NCI-H1436 treated with DMSO at 0.1 percent for 48 hours (cell line): ENCODE data around the gene CCDC148.

ENCODE experiments used
- DNase-seq: peaks from one replicate; lab custom pipeline; 2025; lab: John Stamatoyannopoulos, UW

Gene CCDC148

DNA sequence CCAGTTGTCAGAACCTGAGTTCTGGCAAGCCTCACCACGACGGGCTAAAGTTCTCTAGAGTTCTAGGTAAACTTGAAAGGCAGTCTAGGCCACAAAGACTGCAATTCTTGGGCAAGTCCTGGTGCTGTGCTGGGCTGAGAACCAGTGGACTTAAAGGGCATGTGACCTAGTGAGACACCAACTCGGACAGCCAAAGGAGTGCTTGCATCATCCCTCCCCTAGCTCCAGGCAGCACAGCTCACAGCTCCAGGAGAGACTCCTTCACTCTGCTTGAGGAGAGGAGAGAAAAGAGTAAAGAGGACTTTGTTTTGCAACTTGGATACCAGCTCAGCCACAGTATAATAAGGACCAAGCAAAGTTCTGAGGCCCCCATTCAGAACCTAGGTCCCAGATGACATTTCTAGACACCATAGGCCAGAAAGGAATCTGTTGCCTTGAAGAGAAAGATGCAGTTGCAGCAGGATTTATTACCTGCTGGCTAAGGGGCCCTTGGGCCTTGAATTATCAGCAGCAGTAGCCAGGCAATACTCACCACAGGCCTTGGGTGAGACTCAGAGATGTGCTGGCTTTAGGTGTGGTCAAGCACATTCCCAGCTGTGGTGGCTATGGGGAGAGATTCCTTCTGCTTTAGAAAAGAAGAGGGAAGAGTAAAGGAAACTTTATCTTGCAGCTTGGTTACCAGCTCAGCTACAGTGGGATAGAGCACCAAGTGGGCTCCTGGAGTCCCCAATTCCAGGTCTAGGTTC lies 303.1 kb downstream of the CCDC148 start:
- DNase-seq: no peak

DNA sequence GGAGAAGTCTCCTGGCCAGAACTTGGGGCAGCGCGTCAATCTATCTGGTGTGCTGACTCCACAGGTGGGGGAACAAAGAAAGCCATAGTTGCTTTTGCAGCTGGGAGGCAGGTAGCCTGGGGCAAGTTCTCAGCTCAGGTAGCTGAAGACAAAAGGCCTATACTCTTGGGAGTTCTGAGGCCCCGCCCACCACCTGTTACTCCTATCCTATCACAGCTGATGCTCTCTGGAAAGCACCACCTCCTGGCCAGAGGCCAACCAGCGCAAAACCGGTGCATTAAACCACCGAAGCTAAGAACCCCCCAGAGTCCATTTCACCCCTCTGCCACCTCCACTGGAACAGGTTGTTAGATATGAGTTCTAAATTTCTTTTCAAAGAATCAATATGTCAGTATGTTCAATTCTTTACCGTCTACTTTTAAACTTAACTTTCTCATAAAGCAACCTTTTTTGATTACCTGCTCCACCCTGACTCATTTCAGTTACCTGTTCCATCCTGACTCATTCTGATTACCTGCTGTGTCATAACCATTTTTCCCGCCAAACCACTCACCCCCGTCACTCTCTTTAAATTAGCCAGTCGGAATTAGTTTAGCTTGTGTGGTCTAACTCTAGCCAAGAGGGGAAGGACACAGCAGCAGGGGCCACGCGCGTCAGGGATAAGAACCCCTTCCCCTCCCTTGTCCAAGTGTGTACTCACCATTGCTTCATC lies 311.5 kb downstream of the CCDC148 start:
- no peak for DNase-seq

DNA sequence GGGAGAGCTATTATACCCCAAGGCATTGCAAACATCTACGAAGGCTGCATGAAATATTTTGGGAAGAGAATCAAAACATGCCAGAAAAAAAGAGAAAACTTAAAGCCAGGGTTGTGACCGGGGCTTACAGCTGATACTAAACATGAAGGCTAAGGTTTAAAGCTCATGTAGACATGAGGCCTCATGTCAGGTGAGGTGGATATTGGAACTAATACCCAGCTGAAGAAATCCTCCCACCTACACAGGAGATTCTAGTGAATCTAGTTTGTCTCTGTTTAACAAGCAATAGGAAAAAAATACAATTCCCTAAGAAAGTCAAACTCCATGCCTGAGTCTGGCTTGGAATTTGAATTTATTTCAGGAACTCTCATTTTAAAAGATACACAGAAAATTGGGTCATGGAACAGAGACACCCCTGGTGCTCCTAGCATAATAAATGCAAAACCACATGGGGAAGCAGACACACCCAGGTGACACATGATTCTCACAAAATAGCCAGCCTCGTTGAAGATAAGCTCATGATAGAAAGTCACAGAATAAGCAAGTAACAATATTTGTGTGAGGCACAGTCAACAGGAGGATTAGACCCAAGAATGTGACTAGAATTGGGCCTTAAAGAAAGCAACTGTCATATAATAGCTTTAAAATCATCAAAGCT lies 312.7 kb downstream of the CCDC148 start:
- DNase-seq: no peak

DNA sequence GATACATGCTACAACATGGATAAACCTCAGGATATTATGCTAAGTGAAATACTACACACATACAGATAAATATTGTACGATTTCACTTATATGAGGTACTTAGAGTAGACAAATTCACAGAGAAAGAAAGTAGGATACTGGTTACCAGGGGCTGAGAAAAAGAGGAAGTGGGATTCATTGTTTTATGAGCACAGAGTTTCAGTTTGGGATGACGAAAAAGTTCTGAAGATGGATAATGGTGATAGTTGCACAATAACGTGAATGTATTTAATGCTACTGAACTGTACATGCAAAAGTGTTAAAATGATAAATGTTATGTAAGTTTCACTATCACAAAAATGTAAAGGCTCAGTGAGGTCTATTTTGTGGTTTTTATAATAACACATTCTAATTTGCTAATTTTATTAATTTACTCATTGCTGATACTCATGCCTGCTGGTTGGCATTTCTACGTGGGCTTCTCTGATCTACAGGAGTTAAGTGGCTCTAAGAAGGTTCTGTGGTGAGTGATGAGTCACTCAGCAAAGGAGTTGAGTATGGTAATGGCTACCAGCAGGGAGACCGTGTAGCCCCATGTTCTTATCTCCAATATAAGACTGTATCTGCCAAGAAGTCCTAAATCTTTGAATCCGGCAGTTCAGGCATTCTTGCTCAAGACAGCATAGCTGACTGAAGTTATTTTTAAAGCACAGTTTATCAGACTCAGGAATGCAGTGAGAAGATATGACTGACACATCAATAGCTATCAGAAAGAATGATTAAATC lies 313.8 kb downstream of the CCDC148 start:
- DNase-seq: no peak

DNA sequence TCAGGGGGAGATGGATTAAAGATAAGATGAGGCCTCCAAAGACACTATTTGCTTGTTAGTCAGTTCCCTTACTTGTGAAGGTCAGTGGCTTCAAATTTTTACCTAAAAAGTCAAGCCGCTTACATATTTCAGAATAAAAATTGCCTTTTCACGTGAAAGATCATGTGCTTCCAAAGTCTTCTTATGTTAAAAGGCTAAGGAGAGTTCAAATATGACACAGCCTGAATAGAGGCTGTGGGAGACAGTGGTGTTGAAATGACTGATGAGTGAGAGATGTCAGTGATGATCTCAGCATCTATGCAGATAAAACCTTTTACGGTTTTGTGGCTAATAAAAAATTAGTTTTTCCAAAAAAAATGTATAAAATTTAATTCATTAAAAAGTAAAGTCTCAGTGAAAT lies 314.4 kb downstream of the CCDC148 start:
- no peak for DNase-seq

DNA sequence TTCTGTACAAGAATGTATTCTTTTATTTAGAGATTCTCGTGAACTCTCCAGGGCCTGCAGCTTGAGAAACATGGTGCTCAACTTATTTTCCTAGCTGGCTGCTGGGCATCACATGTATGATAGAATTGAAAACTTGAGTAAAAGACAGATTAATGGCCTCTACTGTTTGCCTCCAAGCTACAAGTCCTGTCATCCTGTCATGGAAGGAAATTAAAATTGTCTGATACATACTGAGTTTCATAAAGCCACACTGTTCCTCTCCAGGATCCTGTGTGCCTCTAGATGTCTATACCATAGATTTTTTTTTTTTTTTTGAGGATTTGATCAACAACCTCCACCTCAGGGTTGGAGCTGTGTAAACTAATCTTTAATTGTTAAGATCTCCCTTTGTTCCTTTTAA lies 316.4 kb downstream of the CCDC148 start:
- DNase-seq: no peak

DNA sequence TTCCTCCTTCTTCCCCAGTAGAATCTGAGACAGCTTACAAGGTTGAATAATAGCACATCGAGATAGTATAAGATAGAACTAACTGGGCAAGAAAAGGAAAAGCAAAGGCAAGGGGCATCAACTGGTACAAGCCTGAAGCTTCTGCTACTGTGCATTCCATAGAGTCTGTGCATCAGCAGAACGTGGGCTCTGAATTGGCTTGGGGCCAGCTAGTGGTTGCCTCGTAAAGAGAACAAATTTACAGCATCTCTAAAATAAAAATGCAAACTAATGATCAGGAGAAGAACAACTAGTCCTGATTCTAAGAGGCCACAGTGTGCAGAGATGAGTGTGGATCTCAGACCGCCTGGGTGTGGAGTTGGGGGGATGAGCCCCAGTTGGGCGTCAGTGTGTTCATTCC lies 318.3 kb downstream of the CCDC148 start:
- no peak for DNase-seq

DNA sequence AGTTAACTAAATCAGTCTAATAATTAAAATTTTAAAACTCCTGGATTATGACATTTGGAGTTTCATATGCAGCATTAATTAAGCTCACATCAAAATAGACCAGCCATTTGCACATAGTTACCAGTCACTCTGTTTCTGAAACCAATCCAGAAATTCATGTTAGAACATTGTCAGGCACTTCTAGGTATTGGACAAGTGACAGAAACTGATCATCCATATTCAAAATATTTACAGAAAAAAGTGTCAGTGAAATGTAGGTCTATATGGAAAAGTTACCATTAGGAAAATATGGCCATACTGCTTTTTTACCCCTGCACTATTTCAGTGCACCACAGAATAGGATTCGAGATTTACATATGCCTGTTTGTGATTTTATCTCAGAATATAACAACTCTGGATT lies 321.5 kb downstream of the CCDC148 start:
- no peak for DNase-seq

DNA sequence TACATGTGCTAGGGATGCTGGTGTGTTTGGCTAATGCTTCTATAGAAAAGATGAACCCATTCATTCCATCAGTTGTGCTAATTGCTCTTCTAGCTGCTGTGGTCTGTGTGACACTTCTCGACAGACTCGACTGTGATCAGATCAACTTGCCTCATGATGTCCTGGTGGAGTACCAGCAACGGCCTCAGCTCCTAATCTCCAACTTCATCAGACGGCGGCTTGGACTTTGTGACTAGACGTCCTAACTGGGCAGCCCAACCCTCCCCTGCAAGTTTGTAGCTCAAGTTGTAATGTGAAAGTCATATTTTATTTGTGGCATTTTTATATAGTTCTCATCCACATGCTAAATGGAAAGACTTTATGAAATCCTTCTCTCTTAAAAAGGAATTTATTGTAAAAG lies 321.9 kb downstream of the CCDC148 start:
- DNase-seq: no peak

DNA sequence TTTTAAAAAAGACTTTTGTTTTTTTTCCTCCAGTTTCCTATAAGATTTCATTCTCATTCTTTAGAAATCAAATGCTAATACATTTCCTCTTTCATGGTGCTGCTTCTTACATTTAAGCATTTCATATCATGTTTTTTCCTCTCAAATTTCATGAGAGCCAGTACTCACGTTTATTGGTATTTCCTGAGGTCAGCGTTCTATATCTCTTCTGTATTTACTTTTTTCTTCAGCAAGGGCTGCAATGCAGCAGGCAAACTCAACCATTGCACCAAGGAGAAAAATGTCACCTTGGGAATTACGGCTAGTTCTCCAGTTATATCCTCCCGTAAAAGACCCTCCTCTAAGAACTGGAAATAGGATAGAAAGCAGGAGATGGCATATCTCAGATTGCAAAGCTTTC lies 322.5 kb downstream of the CCDC148 start:
- DNase-seq: no peak

DNA sequence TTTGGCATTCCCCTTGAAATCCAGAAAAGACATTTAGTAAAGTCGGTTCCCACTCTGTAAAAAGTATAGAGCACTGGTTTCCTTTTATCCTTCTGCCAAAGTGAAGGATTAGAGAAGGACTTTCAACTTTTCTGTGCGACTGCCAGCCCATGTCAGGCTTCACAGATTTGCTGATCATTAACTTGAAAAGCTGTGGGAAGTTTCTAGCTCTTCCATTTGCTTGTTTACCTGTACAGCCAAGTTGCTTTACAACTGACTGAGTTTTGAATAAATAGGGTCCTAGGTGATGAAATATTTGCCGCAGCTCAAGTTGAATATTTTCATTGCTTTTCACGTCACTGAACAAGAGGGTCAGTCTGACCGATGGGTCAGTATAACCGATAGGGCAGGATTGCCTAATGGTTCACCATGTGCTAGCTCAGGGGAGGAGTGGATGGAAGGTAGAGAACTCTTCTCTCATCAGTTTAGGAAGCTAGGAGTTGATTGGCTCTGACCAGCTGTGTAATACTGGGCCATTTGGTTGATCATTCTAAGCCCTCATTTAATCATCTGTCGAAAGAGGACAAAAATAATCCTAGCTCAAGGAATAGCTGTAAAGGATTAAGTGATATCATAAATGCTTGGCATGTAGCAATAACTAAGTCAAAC lies 324.5 kb downstream of the CCDC148 start:
- no peak for DNase-seq

DNA sequence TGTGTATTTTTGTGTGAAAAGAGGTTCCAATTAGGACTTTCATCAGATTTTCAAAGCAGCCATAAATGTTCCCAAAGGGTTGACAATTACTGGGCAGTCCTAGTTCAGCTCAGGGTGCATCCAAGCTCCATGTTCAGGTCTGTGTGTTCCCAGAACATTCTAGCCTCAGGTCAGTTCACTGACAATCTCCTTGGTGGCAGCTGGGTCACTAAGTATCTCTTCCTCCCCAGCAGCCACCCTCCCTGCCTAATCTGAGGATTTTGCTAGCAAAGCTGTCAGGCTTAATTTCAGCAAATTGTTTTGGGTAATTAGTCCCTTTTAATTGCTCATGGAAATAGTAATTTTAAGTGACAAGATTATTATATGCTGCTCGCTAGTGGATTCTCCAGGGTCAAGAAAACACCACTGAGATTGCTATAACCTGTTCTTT lies 325.1 kb downstream of the CCDC148 start:
- DNase-seq: no peak

DNA sequence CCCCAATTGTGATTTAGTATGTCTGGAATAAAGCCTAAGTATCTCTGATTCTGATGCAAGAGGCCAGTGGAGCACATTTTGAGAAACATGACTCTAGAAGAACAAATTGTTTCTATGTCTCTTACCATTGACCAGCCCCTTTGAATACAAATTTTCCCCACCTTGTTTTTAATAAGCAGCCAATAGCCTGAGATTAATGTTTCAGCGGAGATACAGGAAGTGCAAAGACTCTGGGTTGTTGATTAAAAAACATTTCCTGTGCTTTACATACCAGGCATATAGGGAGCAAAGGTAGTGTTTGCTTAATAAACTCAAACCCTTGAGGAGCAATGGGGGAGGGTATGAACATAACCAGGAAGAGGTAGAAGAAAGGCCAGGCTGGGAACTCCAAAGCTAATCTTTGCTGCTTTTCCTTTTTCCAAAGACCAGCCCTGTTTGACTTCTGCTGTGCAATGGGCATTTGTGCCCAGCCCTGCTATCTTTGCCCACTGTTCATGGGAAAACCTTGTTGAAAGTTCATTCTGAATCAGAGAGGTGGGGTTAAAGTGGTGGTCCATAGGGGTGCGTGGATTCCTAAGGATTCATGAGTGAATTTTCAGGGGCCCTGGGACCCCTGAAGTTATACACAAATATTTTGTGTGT lies 325.6 kb downstream of the CCDC148 start:
- no peak for DNase-seq

DNA sequence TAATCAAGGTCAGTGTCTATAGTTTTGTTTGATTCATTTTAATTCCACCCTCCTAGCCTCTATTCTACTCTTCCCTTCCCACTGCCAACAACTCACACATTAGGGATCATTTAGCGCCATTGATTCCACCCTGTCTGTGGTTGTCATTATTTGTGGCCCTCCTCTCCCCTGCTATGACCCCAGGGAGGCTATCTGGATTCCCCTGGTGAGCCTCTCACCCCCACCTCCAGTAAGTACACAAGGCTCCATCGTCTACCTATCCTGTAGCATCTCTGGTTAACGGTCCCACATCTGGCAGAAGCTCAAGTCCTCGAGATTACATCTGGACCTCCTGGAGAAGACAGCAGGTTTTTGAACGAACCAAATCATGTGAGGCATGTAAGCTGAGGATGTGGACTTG lies 327.5 kb downstream of the CCDC148 start:
- DNase-seq: no peak

DNA sequence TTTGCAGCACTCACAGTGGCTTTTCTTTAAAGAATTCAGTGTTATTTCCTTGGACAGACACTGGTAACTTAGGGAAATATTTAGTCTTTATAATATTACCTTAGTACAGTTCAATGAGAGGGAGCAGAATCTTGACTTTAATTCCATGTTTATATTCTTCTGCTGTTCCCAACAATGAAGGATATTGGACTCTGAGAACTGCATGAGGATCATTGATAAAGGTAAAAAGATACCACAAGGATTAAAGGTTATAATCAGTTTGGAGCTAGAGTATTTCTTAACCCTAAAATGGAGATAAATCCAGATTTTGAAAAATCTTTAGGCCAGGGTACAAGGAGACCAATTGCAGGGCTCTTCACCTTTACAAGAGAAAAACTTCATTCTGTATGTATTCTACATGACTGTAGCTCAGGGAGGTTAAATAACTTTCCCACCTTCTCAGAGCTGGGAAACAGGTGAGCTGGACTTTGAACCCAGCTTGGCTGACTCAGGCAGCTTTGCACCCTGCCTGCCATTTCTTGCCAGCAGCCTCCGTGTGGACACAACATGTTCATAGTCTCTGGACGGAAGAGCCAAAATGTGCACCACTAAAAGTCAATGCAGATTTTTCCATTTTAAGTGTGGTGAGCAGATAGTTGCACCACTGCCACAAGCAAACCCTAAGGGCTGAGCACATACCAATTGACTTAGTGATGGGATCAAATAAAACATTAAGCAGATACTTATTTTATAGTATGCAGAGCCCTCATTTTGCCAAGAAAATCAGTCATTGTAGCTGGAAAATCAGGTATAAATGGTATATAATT lies 328.2 kb downstream of the CCDC148 start:
- no peak for DNase-seq

DNA sequence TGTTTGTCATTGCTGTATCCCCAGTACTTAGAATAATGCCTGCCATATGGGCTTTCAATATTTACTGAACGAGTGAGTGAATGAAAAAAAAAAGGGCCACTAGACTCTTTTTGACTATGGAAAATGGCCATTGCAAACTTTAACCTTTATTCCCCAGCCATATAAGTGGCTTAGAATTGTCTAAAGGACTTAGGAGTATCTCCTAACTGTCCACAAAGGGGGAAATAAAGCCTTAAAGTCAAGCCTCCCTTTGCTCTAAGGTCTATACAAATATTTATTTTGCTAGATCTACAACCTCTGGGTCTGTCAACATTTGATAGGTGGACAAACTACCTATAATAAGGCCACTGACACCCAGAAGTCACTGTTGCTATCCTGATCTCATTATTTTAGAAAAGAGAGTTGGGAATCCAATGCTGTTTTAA lies 329.2 kb downstream of the CCDC148 start:
- DNase-seq: no peak

DNA sequence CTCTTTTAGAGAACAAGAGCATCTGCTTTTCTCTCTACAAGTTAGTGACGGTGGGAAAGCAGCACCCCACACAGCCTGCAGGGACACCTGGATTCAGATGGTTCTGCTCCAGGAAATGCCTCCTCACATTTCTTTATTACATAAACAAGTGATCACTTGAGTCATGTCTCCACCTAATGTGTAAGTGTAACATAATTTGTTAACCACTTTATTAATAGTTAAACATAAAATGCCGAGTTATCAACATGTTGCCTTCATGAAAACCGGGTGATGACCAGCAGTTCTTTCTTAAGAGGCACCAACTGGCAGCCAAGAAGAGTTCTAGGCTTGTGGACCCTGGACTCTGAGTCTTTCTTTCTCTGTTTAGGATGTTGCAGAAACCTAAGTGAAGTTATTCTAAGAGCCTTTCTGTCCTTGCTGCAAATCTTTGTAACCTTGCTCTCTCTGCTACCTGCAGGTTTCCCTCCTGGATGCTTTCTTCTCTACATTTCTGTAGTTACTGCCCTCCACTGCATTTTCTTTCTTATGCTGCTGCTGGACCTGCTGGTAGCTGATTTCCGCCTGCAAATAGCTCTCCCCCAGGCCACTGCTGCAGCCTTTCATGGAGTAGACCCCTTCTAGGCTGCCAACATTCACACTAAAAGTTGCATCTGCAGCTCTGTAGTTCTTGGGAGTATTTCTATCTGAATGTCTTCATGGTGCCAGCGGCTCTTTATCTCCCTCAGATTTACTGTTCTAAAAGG lies 330.6 kb downstream of the CCDC148 start:
- no peak for DNase-seq

DNA sequence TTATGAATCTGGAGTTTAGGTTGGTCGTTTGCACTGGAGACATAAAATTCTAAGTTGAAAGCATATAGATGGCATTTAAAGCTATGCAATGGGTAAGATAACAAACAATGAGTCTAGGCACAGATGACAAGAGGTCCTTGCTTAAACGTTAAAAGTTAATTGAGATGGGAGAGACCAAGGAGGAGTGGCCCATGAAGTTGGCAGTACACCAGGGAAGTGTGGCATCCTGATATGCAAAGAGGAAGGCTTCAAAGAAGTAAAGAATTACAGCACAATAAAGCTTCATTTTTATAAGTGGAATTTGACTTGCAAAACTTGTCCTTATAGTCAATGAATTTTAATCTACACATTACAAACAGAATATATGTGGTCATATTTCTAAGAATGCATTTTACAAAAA lies 331.7 kb downstream of the CCDC148 start:
- DNase-seq: no peak
